Natural killer cell (primary cell): ENCODE data around the gene TBC1D22A. TPM values are rescaled to one million over a fixed set of nuclear protein-coding genes. Genes with fewer than 3 reads are reported as not detected.

Source experiments
- ATAC-seq, 3 donors: fragments of 150-1000 bp in 2 of 3; fragments of 200-7000 bp in 1 of 3; cut with Tn5 transposase; 1 replicate in 1 of 3; 2 replicates in 2 of 3; pipeline ENCODE4 v1.10.0; 2021; ENCODE audit warnings: mild to moderate bottlenecking in 2 of 3, moderate library complexity in 2 of 3
- DNase-seq, 2 donors: peaks; one replicate each; pipeline versions ENCODE4 v3.0.0 to v3.0.0-alpha.2; 2013 to 2021; ENCODE audit warnings: mixed read lengths in 1 of 2
- H3K27ac ChIP-seq: one replicate; pipeline ENCODE4 v1.5.1; 2013; ENCODE audit warnings: mild to moderate bottlenecking, low read length
- H3K27me3 ChIP-seq: one replicate; pipeline ENCODE4 v1.6.1; 2013; ENCODE audit warnings: low read length; ENCODE audit not compliant: control insufficient read depth, insufficient read depth
- H3K36me3 ChIP-seq: one replicate; pipeline ENCODE4 v1.6.1; 2013; ENCODE audit warnings: low read length; ENCODE audit not compliant: control insufficient read depth, insufficient read depth
- H3K4me1 ChIP-seq: one replicate; pipeline ENCODE4 v1.6.1; 2013; ENCODE audit warnings: low read length; ENCODE audit not compliant: control insufficient read depth, insufficient read depth
- H3K4me3 ChIP-seq: one replicate; pipeline ENCODE4 v1.5.1; 2013; ENCODE audit warnings: low read length
- H3K9me3 ChIP-seq: one replicate; pipeline ENCODE4 v1.6.1; 2013; ENCODE audit warnings: low read length; ENCODE audit not compliant: control insufficient read depth, insufficient read depth
- H3K27ac Mint-ChIP-seq, 2 donors: one replicate each; pipeline ENCODE4 v1.8.0; 2022; ENCODE audit warnings: mild to moderate bottlenecking in 2 of 2, mixed read lengths in 2 of 2, moderate library complexity in 1 of 2
- H3K27me3 Mint-ChIP-seq, 2 donors: one replicate each; pipeline ENCODE4 v1.8.0; 2022; ENCODE audit warnings: low read depth in 2 of 2, mixed read lengths in 2 of 2
- H3K36me3 Mint-ChIP-seq: one replicate; pipeline ENCODE4 v1.8.0; 2022; ENCODE audit warnings: mixed read lengths
- H3K4me1 Mint-ChIP-seq, 2 donors: one replicate each; pipeline ENCODE4 v1.8.0; 2022; ENCODE audit warnings: mixed read lengths in 2 of 2
- H3K4me3 Mint-ChIP-seq: one replicate; pipeline ENCODE4 v1.8.0; 2022; ENCODE audit warnings: mild to moderate bottlenecking, moderate library complexity, mixed read lengths
- H3K9me3 Mint-ChIP-seq, 2 donors: one replicate each; pipeline ENCODE4 v1.8.0; 2022; ENCODE audit warnings: mixed read lengths in 2 of 2
- WGBS: methylation state at CpG from one replicate; pipeline ENCODE4 v1.1.7; 2013; ENCODE audit warnings: missing lambda C conversion rate; ENCODE audit not compliant: insufficient coverage; 5-methylcytosine and 5-hydroxymethylcytosine counted together
- intact Hi-C: fragments of 100-400 bp; cut with micrococcal nuclease; formaldehyde crosslinking; loops from one replicate; pipeline ENCODE4 v1.14.2; 2022
- total RNA-seq, 4 donors: library from RNA; stranded (reverse); fragments of 120-200 nt in 1 of 4; gene quantifications; one replicate each; pipeline versions ENCODE4 v1.2.3 to v1.2.4, GENCODE V29; 2013 to 2022
- TF ChIP-seq, protein P1 (sequence below): fragments of 200-600 bp; IDR thresholded peaks from one replicate; pipeline ENCODE4 v1.8.0; 2022; ENCODE audit warnings: antibody characterized with exemption

TBC1D22A gene
- total RNA-seq, 3 donors from 2014 or later (not counting 1 experiment from before 2014, with no cell fraction given) = 47.4 to 53.7 (median 53.2) TPM

DNA sequence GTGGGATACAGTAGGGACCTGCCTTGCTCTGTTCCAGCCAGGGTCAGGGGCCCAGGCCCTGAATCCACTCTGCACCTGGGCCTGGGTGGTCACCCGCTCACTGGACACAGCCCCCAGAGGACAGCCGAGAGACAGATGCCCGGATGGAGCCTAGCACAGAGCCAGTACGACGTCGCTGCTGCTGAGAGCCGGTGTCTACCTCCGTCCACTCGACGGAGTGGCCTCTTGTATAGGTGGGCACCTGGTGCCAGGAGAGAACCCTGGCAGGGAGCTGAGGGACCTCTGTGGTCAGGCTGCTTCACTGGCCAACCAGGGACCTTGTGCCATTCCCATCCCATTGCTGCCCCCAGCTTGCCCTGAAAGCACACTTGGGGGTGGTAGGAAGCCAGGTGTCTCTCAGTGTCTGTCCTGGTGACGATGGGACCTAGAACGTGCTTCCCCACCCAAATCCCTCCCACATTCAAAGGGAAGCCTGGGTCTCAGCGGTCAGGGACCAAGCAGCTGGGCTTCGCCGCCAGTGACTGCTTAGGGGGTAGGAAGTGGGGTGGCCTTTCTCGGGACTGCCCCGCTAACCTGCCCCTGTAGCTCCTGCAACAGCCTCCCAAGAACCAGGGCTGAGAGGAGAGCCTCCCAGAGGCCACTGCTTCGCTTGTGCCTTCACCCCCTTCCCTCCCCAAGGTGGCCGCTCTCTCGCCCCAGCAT, 14.1 kb upstream of the TBC1D22A start:
- H3K27me3 Mint-ChIP-seq = no peaks in the 10 kb centered on the region
- H3K27ac Mint-ChIP-seq = peak overlapping the region; percentile 92 to 97
- no peak for ATAC-seq
- H3K9me3 ChIP-seq = no peaks in the 10 kb centered on the region
- intact Hi-C loops = no loop called here
- peaks cover 22 to 30% of the 10 kb centered on the region in 2 donors for H3K4me1 Mint-ChIP-seq
- no peaks in the 10 kb centered on the region for H3K9me3 Mint-ChIP-seq
- peak overlapping the region; percentile 80 for H3K4me3 Mint-ChIP-seq
- TF ChIP-seq, protein P1, sequence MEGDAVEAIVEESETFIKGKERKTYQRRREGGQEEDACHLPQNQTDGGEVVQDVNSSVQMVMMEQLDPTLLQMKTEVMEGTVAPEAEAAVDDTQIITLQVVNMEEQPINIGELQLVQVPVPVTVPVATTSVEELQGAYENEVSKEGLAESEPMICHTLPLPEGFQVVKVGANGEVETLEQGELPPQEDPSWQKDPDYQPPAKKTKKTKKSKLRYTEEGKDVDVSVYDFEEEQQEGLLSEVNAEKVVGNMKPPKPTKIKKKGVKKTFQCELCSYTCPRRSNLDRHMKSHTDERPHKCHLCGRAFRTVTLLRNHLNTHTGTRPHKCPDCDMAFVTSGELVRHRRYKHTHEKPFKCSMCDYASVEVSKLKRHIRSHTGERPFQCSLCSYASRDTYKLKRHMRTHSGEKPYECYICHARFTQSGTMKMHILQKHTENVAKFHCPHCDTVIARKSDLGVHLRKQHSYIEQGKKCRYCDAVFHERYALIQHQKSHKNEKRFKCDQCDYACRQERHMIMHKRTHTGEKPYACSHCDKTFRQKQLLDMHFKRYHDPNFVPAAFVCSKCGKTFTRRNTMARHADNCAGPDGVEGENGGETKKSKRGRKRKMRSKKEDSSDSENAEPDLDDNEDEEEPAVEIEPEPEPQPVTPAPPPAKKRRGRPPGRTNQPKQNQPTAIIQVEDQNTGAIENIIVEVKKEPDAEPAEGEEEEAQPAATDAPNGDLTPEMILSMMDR = no peak
- H3K4me3 ChIP-seq = no peak overlapping the region
- 90% methylated on average over 15 of the region's 20 CpGs for WGBS
- no peaks in the 10 kb centered on the region for H3K36me3 Mint-ChIP-seq
- peak overlapping the region; percentile 74 for H3K27ac ChIP-seq
- no peak for DNase-seq
- H3K36me3 ChIP-seq = no peaks in the 10 kb centered on the region
- H3K27me3 ChIP-seq = no peaks in the 10 kb centered on the region
- H3K4me1 ChIP-seq = peaks cover 42% of the 10 kb centered on the region

DNA sequence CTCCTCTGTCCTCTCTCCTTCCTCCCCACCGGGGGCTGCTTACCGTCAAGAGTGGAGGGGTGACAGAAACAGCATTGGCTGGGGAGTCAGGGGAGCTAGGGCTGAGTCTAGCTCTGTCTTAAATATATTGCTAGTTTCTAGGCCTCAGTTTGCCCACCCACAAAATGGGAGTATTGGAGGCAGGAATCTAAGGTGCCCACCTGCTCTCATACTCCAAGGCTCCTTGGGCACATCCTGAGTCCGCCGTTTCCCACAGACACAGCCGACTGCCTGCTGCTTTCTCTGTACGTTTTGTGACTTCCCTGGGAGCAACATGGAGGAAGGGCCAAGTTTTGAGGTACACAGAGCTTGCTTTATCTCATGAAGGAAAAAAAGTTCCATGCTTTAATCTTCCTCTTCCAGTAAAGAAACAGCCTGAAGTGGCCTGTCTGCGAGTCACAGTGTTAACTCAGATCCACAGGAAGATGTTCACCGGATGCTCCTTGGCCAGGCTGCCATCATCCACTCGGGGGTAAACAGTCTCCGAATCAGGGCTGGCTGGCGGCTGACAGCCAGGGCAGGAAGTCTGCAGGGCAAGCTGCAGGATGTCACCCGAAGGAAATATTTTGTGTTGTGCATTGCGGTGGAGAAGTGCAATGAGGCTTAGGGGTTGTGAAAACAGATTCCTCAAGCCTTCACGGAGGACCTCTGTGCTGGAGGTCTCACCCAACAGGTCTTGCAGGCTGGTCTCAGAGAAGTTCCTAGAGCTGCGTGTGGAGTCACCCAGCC, 13.4 kb upstream of the TBC1D22A start:
- WGBS = 12% methylated on average over 13 of the region's 15 CpGs
- H3K4me3 ChIP-seq = peak overlapping the region; percentile 1

DNA sequence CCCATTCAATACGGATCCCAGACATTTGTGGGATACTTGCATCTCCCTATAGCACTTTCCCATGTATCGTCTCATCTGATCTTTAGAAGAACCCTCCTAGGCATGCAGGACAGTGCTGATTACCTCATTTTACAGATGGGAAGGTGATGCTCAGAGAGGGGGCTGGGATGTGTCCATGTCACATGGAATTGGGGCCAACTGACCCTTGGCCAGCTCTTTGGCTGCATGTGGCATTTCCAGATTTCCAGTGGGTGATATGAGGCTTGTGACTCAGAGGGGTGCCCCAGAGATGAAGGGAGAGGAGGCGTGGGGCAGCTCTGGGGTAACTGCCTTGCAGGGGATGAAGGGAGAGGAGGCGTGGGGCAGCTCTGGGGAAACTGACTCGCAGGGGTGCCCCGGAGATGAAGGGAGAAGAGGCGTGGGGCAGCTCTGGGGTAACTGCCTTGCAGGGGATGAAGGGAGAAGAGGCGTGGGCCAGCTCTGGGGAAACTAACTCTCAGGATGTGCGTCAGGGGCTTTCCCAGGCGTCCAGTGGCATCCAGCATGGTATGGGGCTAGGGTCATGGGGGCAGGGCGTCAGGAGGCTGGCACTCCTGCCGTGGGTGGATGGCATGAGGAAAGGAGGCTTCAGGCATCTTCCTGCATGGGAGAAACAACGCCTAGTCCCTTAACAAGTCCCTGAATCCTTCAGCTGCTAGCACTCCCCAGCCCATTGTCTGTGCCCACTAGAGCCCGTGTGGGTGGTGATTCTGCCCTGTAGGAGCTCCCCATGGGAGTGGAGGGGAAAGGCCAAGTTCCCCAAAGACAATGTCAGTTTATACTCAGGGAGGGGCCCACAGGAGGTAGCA, 12.5 kb upstream of the TBC1D22A start:
- peak overlapping the region; percentile 74 for H3K27ac ChIP-seq
- no peak for ATAC-seq
- H3K36me3 Mint-ChIP-seq = no peaks in the 10 kb centered on the region
- H3K27me3 Mint-ChIP-seq = no peaks in the 10 kb centered on the region
- peaks cover 30 to 43% of the 10 kb centered on the region in 2 donors for H3K4me1 Mint-ChIP-seq
- no peaks in the 10 kb centered on the region for H3K9me3 Mint-ChIP-seq
- peaks cover 57% of the 10 kb centered on the region for H3K4me1 ChIP-seq
- peak in 1 of 2 donors; percentile 55 for DNase-seq
- peak overlapping the region; percentile 92 to 97 for H3K27ac Mint-ChIP-seq
- TF ChIP-seq, protein P1 = no peak
- H3K36me3 ChIP-seq = no peaks in the 10 kb centered on the region
- H3K4me3 ChIP-seq = no peak overlapping the region
- no peaks in the 10 kb centered on the region for H3K27me3 ChIP-seq
- 65% methylated on average over 13 of the region's 14 CpGs for WGBS
- H3K9me3 ChIP-seq = no peaks in the 10 kb centered on the region
- intact Hi-C loops = no loop called here
- peak overlapping the region; percentile 80 for H3K4me3 Mint-ChIP-seq

More for the DNA sequence above, 13.4 kb upstream of the TBC1D22A start:
- H3K4me1 Mint-ChIP-seq = peaks cover 26 to 36% of the 10 kb centered on the region in 2 donors
- DNase-seq = peak; percentile 36 to 87
- peak; percentile 54 to 86 (median 61) for ATAC-seq
- intact Hi-C loops = no loop called here
- H3K27me3 Mint-ChIP-seq = no peaks in the 10 kb centered on the region
- Histone ChIP-seq H3K9me3 (no peaks in the 10 kb centered on the region), H3K4me1 (peaks cover 49% of the 10 kb centered on the region), H3K36me3 (no peaks in the 10 kb centered on the region), H3K27me3 (no peaks in the 10 kb centered on the region), H3K27ac (peak overlapping the region; percentile 74)
- H3K9me3 Mint-ChIP-seq = no peaks in the 10 kb centered on the region
- TF ChIP-seq, protein P1 = no peak
- no peaks in the 10 kb centered on the region for H3K36me3 Mint-ChIP-seq
- H3K27ac Mint-ChIP-seq = peak overlapping the region; percentile 92 to 97
- H3K4me3 Mint-ChIP-seq = peak overlapping the region; percentile 80
